Testis (tissue), 3 donors: ENCODE results near the gene CCDC177. TPM values are rescaled to one million over a fixed set of nuclear protein-coding genes. Genes with fewer than 3 reads are reported as not detected.

ENCODE experiments used
- DNase-seq: peaks from one replicate; pipeline ENCODE4 v3.0.0-alpha.2; 2019
- H3K27ac ChIP-seq, 2 donors: fragments of 200-600 bp; sonication (generic); one replicate each; pipeline ENCODE4 v1.5.1; 2019
- H3K27me3 ChIP-seq: fragments of 200-600 bp; sonication (generic); one replicate; pipeline ENCODE4 v1.5.1; 2019
- H3K36me3 ChIP-seq: fragments of 200-600 bp; sonication (generic); one replicate; pipeline ENCODE4 v1.5.1; 2017; ENCODE audit warnings: low read depth; ENCODE audit errors: missing control alignments
- H3K4me1 ChIP-seq: fragments of 200-600 bp; sonication (generic); one replicate; pipeline ENCODE4 v1.5.1; 2019
- H3K4me3 ChIP-seq, 2 donors: fragments of 200-600 bp; sonication (generic); one replicate each; pipeline ENCODE4 v1.5.1; 2017 to 2019
- H3K9me3 ChIP-seq: fragments of 200-600 bp; sonication (generic); one replicate; pipeline ENCODE4 v1.5.1; 2017
- CTCF ChIP-seq, 3 experiments: fragments of 450-650 bp in 2 of 3; fragments of 200-600 bp in 1 of 3; sonication (generic) in 1 of 3; IDR thresholded peaks; one replicate each; pipeline ENCODE4 v1.5.1; 2016 to 2019; ENCODE audit warnings: antibody characterized with exemption in 3 of 3, mild to moderate bottlenecking in 2 of 3, moderate library complexity in 1 of 3
- POLR2A ChIP-seq: fragments of 450-650 bp; IDR thresholded peaks from one replicate; pipeline ENCODE4 v1.6.1; 2017; ENCODE audit warnings: antibody characterized with exemption, mild to moderate bottlenecking, moderate library complexity
- WGBS, 2 donors: methylation state at CpG; one replicate each; pipeline ENCODE4 v1.1.5; 2018; 5-methylcytosine and 5-hydroxymethylcytosine counted together
- intact Hi-C: fragments of 100-400 bp; cut with DNase I; formaldehyde crosslinking; loops from one replicate; pipeline ENCODE4 v1.15.1; 2023; ENCODE audit warnings: low total_unique reads
- polyA plus RNA-seq: library from polyadenylated mRNA; stranded (reverse); fragments of 350-450 nt; fragmentation: Illumina TruSeq; extraction: RNeasy Lipid Tissue Mini Kit (QIAGEN cat#74804); gene quantifications from one replicate; pipeline ENCODE4 v1.2.3, GENCODE V29; 2014; ENCODE audit warnings: low read depth, low replicate concordance; ENCODE audit not compliant: insufficient read depth
- total RNA-seq, 2 donors: library from RNA; depleted of rRNA; stranded (reverse); fragments of >200 nt; gene quantifications; one replicate each; pipeline ENCODE4 v1.2.3, GENCODE V29; 2016

The CCDC177 gene
- total and polyA plus RNA-seq, 3 donors from 2014 or later = 0.63 to 1.9 (median 1.7) TPM

- H3K27ac ChIP-seq = peak overlapping the region; percentile 72 to 84
- 4 to 6% methylated on average over 8 of the region's 8 CpGs for WGBS, 2 donors
- TF ChIP-seq POLR2A = no peak
- no peak for TF ChIP-seq CTCF (IDR thresholded peaks at IDR 0.05)
- intact Hi-C loops = no loop called here
- DNase-seq = no peak
- no peaks in the 10 kb centered on the region for H3K9me3 ChIP-seq
- H3K36me3 ChIP-seq = no peaks in the 10 kb centered on the region
- peak overlapping the region; percentile 84 to 88 for H3K4me3 ChIP-seq
- peaks cover 37% of the 10 kb centered on the region for H3K4me1 ChIP-seq
- H3K27me3 ChIP-seq = no peaks in the 10 kb centered on the region
Observed at GRCh38 chr14:69610874-69611171, 36.2 kb upstream of the CCDC177 start.

- no peaks in the 10 kb centered on the region for H3K36me3 ChIP-seq
- intact Hi-C loops = no loop called here
- H3K4me1 ChIP-seq = peaks cover 31% of the 10 kb centered on the region
- H3K9me3 ChIP-seq = no peaks in the 10 kb centered on the region
- DNase-seq = no peak
- peak overlapping the region; percentile 72 to 84 for H3K27ac ChIP-seq
- peak overlapping the region; percentile 84 to 88 for H3K4me3 ChIP-seq
- TF ChIP-seq POLR2A (no peak), CTCF (IDR thresholded peaks at IDR 0.05) (no peak)
- 34 to 45% methylated on average over 8 of the region's 8 CpGs for WGBS, 2 donors
- no peaks in the 10 kb centered on the region for H3K27me3 ChIP-seq
Observed at GRCh38 chr14:69610020-69610873, 35.6 kb upstream of the CCDC177 start.

- DNase-seq = no peak
- intact Hi-C loops = no loop called here
- no peak overlapping the region for H3K27ac ChIP-seq
- TF ChIP-seq POLR2A = no peak
- TF ChIP-seq CTCF (IDR thresholded peaks at IDR 0.05) = no peak
- H3K4me3 ChIP-seq = no peak overlapping the region
- no peaks in the 10 kb centered on the region for H3K9me3 ChIP-seq
- H3K36me3 ChIP-seq = no peaks in the 10 kb centered on the region
- peaks cover 8% of the 10 kb centered on the region for H3K4me1 ChIP-seq
- H3K27me3 ChIP-seq = no peaks in the 10 kb centered on the region
- WGBS, 2 donors = 87 to 94% methylated on average over 5 of the region's 5 CpGs
Observed at GRCh38 chr14:69606258-69607184, 31.9 kb upstream of the CCDC177 start.

- Histone ChIP-seq H3K36me3 (no peaks in the 10 kb centered on the region), H3K27me3 (no peaks in the 10 kb centered on the region), H3K4me1 (peaks cover 5% of the 10 kb centered on the region), H3K9me3 (no peaks in the 10 kb centered on the region), H3K4me3 (no peak overlapping the region), H3K27ac (no peak overlapping the region)
- TF ChIP-seq POLR2A (no peak), CTCF (IDR thresholded peaks at IDR 0.05) (no peak)
- DNase-seq = no peak
- intact Hi-C loops = no loop called here
Observed at GRCh38 chr14:69605738-69606137, 31.1 kb upstream of the CCDC177 start.
